HG03558 (cell line): ENCODE measurements around the gene QSOX2.

Experiments
- ATAC-seq: cut with Tn5 transposase; IDR thresholded peaks from one replicate; pipeline ENCODE4 v1.9.1; 2021; ENCODE audit warnings: moderate number of reproducible peaks; ENCODE audit not compliant: unreplicated experiment; ENCODE audit errors: extremely low read depth

Gene QSOX2

DNA sequence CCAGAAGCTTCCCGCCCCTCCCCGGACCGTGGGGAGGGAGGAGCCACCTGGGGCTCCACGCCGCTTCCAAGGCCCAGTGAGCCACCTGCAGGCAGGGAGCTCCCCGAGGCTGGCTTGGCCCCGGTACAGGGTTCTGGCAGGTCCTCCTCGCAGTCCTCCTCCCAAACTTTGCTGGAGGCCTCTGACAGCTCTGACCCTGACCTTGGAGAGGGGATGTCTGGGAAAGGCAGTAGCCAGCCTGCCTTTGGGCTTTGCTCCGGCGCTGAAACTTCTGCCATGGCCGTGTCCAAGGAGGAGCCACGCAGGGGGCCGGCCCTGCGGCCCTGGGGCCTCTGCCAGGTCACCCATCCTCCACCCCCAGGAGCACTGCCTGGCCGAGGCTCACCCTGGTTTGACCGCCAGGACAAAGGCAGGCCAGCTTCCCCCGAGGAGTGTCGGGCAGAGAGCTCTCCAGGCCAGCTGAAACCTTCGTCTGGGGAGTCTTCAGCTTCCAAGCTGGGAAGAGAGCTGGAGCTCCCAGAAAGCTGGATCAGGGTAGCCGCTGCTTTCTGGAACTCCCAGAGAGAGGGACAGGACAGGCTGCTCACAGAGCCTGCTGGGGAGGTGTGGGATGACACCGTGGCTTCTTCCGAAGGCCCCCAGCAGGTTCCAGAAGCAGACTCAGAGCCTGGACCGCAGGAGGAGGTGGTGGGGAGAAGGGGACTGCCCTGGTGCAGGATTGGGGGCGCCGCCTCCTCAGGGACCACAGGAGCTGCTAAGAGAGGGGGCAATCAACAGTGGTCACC lies 9.0 kb upstream of the QSOX2 start:
- ATAC-seq = no peak

DNA sequence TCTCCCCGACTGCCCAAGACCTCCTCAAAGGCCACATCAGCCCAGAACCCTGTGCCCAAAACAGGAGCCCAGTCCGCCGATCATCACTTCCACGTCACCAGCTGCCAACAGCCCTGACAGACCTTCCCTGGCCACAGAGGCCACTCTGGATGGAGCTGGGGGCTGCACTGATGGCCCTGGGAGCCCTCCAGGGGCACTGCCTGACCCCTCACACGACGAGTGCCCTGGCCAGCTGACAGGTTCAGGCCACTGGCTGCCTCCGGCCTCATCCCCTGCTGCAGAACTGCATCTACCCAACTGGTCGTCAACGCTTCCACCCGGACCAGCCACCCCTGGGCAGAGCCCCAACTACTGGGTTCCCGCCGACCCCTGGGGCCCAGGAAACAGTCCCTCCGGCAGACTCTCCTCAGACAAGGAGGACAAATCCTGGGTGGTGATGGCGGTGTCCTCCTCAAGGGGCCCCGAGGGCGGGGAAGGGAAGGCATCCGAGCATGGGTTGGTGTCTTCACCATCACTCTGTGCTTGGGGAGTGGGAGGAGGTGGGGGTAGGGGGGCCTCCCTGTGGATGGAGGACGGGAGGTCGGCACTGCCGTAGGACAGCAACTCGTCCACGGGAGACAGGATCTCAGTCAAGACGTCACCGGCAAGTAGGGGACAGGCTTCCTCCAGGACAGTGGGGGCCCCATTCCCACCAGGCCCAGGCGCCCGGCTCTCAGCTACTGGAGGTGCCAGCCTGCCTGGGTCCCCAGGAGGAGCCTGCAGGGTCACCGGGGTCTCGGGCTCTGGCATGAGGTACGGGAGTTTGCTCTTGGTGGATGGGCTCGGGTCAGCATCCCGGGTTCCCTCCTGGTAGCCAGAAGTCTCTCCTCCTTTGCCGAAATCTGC lies 7.9 kb upstream of the QSOX2 start:
- ATAC-seq = no peak

DNA sequence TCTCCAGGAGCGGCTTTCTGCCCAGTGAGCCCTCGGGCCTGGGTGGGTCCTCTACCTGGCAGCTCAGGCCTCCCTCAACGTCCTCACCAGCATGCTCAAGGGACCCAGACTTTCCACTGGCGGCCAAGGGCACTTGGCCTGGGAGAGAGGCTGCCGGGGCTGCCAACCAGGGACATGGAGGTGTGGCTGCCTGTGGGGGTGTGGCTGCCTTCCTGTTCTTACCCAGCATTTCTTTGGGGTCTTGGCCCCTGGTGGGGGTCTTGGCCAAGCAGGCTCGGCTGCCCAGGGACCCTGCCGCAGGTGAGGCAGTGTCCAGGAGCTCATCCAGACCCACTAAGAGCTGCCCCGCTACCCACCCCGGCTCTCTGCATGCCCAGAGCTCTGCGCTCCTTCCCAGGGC lies 7.2 kb upstream of the QSOX2 start:
- no peak for ATAC-seq

DNA sequence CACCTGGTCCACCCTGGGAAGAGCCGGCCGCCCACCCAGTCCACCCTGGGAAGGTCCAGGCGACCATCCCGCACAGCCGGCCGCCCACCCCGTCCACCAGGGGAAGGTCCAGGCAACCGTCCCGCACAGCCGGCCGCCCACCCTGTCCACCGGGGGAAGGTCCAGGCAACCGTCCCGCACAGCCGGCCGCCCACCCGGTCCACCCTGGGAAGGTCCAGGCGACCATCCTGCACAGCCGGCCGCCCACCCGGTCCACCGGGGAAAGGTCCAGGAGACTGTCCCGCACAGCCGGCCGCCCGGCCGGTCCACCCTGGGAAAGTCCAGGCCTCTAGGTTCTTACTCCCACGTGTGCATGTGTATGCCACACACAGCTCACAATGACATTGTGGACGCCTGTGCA lies 6.7 kb upstream of the QSOX2 start:
- ATAC-seq = no peak

DNA sequence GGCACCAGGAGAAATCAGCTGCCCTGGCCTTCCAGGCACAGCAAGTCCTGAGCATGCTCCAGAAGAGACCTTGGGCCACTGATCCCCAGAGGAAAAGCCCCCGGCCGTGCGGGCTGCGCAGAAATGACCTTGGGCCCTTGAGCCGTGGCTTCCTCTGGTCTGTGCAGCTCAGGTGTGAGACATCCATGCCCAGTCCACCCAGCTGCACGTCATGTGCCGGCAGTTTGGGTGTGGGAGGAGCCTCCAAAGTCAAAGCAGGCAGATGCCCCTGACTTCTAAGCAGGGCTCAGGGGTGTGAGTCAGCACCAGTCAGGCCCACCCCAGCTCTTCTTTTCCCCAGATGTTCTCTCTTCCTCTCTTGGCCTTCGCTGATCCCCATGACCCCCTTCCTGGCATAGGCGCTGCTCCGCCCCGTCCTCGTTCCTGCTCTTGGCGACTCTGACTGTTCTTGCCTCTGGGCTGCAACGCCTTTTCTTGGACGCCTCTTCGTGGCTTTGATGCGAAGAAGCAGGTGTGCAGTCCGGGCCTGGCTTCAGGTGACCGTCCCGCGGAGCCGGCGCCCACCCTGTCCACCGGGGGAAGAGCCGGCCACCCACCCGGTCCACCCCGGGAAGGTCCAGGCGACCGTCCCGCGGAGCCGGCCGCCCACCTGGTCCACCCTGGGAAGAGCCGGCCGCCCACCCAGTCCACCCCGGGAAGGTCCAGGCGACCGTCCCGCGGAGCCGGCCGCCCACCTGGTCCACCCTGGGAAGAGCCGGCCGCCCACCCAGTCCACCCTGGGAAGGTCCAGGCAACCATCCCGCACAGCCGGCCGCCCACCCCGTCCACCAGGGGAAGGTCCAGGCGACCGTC lies 5.9 kb upstream of the QSOX2 start:
- ATAC-seq = no peak

DNA sequence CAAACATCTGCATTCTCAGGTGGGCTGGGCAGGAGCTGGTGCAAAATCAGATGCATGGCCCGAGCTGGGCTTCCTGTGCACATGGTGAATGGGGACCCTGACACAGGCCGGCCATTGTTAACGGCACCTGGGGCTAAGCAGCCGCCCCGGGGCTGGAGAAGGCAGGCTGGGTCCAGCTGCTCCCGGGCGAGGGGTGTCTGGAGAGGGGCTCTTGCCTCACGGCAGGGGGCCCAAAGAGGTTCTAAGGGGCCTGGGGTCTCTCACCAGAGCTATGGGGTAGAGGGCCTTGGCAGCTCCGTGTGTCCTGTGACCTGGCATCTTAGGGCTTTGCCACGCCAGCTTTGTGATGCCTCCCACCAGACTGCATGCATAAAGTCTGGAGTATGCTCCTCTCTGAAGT lies 5.1 kb upstream of the QSOX2 start:
- no peak for ATAC-seq

DNA sequence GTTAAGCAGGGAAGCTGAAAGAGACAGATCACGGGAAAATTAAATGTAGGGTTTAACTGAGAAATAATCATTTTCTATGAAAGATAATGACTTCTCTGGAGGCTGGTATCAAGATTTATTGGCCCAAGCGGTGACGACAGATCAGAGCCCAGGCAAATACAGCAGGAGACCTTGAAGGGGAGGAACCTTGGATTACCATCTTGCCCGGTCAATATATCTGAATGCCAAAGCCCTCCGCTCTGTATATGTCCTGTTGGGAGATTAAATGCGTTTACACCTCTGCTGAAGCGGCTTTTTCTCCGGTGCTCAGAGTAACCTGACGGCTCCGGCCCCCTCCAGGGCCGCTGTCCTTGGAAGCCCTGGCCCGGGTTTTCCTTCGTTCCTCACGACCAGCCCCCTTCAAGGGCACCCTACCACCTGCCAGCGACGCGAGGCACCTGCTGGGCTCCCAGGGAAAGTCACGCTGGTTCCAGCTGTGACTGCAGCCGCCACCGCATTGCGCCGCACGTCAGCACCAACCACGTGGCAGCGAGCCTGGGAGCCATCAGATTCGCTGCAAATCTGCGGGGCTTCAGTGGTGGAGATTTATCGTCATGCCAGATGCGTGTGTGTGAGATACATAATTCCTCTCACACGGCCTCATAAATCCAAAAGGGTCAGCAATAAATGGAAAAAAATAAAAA lies 4.4 kb upstream of the QSOX2 start:
- no peak for ATAC-seq

DNA sequence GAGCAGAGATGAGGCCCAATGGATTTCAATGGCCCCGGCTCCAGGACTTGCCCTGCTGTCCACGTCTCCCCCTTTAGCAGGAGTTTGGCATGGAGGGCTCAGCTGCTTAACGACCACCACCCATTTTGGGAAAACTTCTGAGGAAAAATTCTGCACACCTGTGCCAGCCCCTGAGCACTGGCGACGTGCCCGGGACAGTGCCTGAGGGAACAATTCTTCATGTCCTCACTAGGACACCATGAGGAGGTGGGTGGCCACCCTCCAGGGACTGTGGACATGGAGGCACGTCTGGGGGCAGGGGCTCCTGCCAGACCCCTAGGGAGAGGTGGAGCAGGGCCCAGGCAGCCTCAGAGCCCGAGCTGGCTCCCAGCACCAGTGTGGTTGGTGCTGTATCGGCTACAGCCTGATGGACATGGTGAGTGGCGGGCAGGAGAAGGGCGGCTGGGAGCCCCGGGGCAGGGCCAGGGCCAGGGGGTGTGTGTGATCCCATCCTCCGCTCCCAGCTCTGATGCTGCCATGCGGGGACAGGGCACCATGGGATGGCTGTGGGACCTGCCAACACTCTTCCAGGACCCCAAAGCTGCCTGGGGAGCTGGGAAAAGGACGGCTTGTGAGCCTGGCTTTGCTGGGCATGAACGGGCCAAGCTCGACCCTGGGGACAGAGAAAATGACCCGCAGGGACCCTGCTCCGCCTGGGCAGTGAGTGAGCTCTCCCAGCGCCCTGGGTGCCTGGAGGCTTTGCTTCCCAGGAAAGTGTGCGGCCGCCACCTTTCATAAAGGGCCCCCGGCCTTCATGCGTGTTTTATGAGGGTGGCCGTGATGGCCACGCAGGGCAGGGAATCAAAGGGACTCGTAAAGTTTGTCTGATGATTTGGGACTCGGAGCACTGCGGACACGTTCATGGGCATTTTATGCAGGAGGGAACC lies 3.6 kb upstream of the QSOX2 start:
- no peak for ATAC-seq

DNA sequence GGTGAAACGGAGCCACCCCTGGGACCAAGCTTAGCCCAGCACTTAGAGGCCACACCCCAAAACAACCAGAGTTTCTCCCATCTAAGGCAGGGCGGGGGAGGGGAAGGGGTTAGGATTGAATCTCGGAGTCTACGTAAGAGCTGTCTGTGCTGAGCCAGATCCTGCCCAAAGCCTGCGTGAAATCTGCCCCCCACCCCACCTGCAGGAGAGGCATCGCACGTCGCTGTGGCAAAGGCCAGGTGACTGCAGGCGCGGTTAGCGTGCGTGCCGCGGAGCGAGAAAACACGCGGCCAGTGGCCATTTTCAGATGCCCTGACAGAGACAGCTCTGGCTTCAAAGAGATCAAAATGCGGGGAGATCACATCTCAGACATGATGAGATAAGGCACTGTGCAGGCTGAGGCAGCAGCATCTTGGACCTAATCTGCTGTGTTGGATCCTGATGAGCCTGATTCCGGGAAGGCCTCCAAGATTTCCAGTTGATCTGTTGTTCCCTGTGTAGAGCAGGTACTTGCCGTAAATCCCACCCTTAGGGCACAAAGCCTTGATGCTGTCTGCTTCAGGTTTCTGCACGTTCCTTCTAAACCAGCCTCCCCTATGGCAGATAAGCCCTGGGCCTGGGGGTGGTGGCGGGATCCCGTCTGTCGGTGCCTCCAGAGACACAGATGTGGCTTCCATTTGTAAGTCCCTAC lies 2.5 kb upstream of the QSOX2 start:
- no peak for ATAC-seq

DNA sequence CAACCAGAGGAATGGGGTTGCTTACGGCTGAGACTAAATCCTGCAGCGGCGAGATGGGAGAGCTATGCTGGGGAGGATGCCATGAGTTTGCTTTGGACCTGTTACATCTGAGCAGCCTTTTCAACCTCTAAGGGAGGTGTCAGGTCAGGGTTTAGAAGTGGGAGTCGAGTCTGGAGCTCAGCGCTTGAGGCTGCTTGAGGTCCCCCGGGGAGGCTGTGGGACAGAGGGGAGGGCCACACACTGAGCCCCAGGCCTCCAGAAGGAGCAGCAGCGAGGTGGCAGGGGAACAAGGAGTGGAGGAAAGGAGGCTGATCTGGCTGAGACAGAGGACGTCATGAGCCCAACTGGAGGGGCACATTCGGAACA lies 1.9 kb upstream of the QSOX2 start:
- ATAC-seq = no peak

DNA sequence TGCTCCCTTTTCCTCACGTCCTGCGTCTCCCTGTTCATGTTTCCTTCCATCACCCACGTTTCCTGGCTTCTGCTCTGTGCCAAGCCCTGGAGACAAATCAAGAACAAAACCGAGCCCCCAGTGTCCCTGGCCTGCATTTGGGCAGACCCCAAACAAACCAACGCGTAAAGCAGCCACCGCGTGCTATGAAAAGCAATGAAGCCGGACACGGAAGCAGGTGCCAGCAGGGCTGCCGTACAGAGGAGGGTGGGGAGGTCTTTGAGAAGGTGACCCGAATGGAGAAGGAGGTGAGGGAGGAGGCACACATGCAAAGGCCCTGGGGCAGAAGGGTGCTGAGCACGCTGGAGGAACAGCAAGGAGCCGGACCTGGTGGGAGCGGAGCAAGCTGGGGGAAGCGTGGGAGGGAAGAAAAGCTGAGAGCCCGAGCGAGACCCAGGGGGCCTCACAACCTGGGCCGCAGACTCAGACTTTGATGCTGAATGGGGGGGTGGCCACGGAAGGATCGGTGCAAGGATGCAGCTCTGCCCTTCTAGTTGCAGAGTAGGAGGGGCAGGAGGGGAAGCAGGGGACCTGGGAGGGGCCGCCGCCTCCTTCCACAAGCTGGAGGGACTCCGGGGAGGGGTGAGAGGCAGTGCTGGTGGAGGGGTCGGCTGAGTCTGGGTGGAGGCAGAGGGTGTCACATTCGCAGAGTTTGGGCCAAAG lies 1.4 kb upstream of the QSOX2 start:
- ATAC-seq = no peak

DNA sequence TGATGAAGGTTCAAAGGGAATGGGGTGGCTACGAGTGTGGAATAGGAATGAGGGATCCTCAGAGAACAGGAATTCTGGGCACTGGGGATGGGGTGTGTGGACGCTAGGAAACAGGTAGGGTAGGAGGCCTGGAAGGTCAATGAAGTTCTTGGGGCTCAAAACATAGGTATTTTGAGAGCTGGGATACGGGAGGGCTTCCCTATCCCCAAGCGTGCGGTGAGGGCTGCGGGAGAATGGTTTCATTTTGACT lies 718 bp downstream of the QSOX2 start:
- ATAC-seq = no peak

DNA sequence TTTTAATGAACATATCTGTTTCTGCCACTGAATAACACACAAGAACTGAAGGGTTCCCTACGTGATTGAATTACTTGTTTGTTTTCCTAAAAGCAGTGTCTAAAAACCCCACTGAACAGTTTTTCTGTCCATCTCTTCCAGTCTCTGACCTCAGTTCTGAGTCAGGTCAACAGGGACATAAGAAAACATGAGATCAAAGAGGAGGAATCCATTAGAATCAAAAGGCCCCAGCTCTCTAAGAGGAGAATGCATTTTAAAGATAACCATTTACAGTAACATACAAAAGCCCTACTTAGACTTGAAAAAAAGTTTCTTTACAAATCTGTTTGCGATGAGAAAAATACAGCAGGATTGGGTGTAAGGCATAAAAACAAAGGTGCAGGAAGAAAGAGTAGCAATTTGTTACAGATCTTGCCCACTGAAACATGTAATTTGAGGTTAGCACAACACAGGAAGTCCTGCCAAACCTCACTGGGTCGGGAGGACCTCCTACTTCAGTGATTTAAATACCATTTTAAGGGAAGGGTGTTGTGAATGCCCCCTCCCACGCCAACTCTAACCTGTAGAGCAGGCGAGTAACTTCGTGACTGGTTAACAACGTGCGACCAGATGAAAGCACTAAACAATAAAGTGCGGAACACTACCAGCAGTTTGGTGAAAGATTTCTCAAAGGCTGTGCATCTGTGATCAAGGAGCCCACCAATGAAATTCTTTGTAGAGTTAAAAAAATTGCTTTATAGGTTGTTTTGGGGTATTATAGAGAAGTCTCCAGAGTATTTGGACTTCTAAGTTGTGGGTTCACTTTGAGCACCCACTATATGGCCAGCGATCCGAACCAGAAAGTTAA lies 1.3 kb downstream of the QSOX2 start:
- no peak for ATAC-seq

DNA sequence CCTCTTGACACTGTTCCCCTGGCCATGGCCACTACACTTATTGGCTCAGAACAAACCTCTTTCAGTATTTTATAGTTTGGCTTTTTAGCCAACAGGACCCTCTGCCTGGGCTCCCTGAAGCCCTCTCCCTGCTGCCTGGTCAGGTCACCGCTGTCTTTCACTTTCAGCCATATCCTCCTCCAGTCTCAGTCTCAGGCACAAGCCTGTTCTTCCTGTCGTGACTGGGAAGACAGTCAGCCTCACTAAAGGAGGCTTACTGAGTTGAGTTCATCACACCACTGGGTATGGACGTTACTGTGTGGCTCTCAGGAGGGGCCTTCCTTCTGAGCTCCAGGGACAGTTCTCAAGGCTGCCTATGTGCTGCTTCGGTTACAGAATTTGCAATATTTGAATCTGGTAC lies 2.0 kb downstream of the QSOX2 start:
- no peak for ATAC-seq

DNA sequence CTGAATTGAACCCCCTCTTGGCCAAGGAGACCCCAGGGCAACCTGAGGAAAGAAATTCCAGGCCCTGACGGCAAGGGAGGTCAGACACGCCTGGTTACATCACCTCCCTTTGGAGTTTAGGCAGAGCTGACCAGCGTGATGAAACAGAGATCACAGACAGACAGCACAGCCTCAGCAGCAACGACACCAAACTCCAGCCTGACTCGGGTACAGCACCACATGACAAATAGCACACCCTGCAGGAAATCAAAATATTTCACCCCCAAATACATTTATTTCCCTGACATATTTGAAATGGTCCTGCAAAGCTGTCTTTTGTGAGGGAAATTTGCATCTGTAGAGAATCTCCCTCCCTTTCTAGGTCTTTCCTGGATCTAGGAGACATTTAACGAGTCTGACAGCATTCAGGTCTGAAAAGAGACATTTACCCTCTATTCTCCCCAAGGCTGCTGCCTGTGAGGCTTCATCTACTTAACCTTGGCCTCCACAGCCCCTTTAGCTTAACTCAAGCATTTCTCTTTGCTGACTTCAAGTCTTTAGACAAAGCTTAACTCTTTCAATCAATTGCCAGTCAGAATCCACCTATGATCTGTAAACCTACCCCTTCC lies 2.6 kb downstream of the QSOX2 start:
- no peak for ATAC-seq

DNA sequence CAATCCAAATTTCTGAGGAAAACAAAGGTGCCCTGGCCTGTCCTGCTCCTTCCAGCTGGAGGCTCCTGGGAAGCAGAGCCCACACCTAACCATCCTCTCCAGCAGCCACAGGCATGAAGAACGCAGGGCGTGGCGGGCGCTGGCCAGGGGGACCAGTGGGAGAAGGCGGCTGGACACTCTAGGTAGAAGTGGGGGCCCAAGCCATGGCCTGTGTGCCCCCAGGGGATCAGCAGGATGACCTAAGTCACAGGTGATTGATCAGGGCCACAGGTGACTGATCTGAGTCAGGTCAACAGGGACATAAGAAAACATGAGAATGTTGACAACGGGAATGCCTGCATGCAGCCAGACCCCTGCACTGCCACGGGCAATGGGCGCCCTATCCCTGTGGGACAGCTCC lies 3.4 kb downstream of the QSOX2 start:
- ATAC-seq = no peak

DNA sequence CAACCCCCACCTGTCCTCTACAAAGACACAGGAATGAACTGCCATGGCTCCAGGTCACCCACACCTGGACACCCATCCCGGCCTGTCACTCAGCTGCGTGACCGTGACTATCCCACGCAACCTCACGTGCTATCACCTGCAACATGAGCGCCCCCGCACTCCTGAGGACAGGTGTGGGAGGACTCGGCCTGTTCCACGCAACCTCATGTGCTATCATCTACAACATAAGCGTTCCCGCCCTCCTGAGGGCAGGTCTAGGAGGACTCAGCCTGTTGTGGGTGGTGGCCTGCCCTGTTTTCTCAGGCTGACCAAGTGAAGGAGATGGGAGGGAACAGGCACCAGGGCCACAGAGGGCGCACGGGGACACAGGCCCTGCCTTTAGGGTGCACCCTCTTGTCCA lies 4.1 kb downstream of the QSOX2 start:
- no peak for ATAC-seq
